Measurements from ENCODE around the gene C1orf198. TPM values are rescaled to one million over a fixed set of nuclear protein-coding genes. Genes with fewer than 3 reads are reported as not detected.

Gene C1orf198
- total RNA-seq, 1 donor, result 75.6 TPM

DNA sequence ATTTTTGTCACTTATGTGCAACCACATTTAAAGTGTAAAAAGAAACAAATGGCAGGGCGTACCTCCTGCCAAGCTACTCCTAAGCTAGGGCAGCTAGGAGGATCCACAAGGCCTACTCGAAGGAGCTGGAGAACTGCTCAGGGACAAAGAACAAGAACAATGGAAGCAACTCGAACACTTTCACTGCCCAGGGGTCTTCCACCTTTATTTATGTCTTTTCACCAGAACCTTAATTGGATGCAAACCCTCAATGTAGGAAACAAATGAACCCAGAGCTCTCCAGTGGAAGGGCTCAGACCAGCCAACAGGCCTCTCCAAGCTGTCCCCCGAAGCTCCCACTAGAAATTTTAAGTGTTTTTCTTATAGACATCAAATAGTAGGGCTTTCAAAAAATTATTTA, 39.9 kb downstream of the C1orf198 start:
- DNase-seq (ENCODE audit: low read depth), result no peak
- no peak overlapping the region for H3K4me3 ChIP-seq (ENCODE audit: low read depth, low read length)
- TF ChIP-seq, protein P1, sequence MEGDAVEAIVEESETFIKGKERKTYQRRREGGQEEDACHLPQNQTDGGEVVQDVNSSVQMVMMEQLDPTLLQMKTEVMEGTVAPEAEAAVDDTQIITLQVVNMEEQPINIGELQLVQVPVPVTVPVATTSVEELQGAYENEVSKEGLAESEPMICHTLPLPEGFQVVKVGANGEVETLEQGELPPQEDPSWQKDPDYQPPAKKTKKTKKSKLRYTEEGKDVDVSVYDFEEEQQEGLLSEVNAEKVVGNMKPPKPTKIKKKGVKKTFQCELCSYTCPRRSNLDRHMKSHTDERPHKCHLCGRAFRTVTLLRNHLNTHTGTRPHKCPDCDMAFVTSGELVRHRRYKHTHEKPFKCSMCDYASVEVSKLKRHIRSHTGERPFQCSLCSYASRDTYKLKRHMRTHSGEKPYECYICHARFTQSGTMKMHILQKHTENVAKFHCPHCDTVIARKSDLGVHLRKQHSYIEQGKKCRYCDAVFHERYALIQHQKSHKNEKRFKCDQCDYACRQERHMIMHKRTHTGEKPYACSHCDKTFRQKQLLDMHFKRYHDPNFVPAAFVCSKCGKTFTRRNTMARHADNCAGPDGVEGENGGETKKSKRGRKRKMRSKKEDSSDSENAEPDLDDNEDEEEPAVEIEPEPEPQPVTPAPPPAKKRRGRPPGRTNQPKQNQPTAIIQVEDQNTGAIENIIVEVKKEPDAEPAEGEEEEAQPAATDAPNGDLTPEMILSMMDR (IDR thresholded peaks at IDR 0.05; ENCODE audit: insufficient read depth, low read length), result no peak

DNA sequence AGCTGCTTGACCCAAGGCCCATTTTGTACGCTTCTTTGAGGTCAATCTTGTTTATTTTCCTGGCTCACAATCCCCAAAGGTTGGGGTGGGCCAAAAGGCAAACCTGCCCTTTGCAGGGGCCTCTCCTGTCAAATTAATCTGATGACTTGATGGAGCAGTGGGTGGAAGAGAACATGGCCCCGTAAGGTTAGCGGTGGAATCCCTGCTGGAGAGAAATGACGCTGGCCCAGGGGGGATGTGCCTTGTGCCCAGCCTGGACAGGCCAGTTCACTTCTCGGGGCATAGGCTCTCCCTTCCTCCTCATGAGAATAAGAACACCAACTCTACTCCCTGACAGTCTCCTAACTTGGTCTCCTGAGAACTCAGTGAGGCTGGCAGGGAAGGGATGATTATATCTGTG, 40.5 kb downstream of the C1orf198 start:
- no peak for DNase-seq (ENCODE audit: low read depth)
- TF ChIP-seq, protein P1 (IDR thresholded peaks at IDR 0.05; ENCODE audit: insufficient read depth, low read length), result no peak
- H3K4me3 ChIP-seq (ENCODE audit: low read depth, low read length), result no peak overlapping the region

DNA sequence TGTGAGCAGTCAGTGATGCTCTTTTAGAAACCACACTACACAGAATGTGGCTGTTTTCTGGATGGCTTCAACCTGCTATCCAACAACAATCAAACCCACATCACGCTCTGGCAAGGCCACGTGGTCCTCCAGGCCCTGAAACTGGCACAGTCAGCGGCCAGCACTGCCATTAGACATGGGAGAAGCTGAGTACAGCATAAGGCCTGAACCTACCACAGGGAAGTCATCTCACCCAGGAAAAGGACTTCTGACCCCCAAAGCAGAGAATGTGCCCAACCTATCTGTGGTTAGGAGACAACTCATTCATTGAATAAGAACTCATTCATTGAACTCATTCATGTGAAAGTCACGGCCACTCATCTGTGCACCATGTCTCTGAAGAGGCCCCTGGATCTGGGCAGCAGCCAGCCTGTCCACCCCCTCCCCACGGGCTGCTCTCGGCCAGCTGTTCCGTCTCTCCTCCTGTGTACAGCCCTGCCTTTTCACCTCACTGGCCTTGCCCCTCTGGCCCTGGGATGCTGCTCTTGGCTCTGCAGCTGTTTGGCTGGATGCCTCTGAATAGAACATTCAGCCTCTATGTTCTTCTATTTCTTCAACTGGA, 41.1 kb downstream of the C1orf198 start:
- no peak overlapping the region for H3K4me3 ChIP-seq (ENCODE audit: low read depth, low read length)
- TF ChIP-seq, protein P1 (IDR thresholded peaks at IDR 0.05; ENCODE audit: insufficient read depth, low read length), result no peak
- DNase-seq (ENCODE audit: low read depth), result peak; percentile 49

DNA sequence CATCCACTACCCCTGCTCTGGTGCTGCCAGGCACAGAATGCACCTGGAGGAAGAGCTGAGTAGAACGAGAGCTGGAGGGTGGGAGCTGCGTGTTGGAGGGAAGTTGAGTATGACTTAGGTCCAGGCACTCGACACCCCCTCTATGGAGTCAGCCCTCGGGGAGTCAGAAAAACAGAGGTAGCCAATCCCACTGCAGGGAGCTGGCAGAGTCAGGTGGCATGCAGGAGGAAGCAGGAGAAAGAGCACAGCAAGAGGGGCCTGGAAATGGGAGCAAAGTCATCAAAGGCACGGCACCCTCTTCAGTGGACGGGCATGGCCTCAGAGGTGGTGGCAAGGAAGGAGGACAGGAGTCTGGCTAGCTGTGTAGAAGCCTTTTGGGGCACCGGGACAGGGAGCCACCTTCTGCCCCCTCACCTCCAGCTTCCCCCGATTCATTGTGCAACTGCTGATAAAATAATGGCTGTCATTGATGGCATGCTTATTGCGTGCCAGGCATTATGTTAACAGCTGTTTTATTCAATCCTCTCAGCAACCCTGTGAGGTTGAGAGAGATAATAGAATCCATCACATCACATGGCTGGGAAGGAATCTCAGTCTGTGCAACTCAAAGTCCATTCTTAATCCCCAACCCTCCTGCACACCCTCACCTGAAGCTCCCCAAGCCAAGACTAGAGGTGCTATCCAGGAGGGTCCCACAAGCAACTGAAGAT, 42.0 kb downstream of the C1orf198 start:
- no peak overlapping the region for H3K4me3 ChIP-seq (ENCODE audit: low read depth, low read length)
- no peak for DNase-seq (ENCODE audit: low read depth)
- TF ChIP-seq, protein P1 (IDR thresholded peaks at IDR 0.05; ENCODE audit: insufficient read depth, low read length), result no peak

DNA sequence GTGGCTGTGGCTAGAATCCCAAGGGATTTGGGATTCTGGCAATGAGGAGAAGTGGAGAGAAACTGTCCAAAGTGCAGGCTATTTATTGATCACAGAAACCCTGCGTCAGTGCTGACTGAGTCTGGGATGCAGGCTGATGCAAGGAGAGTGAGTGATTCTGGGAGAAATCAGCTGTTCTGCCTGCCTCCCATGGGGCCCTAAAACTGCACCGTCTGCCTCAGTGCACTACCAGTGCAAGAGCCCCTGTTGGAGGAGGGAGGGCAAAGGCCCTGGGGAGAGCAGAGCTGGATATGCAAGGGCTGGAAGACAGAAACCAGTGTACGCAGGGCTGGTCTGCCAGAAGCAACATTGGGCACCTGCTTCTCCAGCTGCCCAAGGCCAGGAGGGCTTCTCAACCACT, 42.6 kb downstream of the C1orf198 start:
- H3K4me3 ChIP-seq (ENCODE audit: low read depth, low read length), result no peak overlapping the region
- peak; percentile 74 for DNase-seq (ENCODE audit: low read depth)

DNA sequence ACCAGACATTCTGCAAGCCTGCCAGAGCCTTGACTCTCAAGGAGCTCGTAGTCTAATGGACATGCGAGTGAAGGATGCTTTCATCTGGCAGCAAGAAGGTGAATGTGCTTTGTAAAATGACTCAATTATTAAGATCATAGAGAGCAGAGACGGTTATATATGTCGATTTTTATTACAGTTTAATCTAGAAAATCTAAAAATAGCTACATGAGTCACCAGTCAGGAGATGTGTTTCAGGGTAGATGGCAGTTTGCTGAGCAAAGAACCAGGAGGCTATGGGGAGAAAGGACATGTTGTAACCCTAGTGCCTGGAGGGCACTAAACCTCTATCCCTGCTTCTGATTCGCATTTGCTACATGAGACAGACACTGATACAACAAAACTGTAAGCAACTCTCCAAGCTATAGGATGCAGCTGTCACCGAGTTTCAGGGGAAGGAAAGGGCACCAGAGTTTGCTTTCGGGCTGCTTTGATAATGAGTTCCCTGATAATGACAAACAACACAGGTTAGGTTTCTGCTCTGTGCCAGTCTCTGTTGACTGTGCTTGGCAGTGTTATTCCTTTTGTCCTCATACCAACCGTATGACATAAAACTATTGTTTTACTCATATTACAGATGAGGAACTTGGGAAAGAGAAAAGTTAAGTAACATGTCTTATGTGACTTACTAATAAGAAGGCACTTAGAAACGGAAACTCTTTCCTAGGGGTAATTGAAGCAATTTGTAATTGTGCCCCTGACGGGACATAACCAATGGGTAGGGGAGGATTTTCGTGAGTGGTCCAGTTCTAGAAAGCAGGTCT, 43.2 kb downstream of the C1orf198 start:
- DNase-seq (ENCODE audit: low read depth), result peak; percentile 84
- TF ChIP-seq, protein P1 (IDR thresholded peaks at IDR 0.05; ENCODE audit: insufficient read depth, low read length), result no peak
- H3K4me3 ChIP-seq (ENCODE audit: low read depth, low read length), result no peak overlapping the region

More for the DNA sequence above, 42.6 kb downstream of the C1orf198 start:
- TF ChIP-seq, protein P1 (IDR thresholded peaks at IDR 0.05; ENCODE audit: insufficient read depth, low read length), result no peak
